Skin epidermis (tissue), 12 donors: Measurements from ENCODE around the gene CSK.
"Not testable (repeated sequence)": the region's sequence is repeated elsewhere in the genome, so short reads cannot be mapped to it uniquely, and the experiment has no call there.

ENCODE experiments used
- H3K27ac ChIP-seq, 21 experiments: fragments of 200-600 bp; sonication (generic) in 11 of 21; one replicate each; pipeline ENCODE4 v1.5.0; 2020; ENCODE audit warnings: mild to moderate bottlenecking in 3 of 21, inconsistent platforms in 2 of 21, moderate library complexity in 2 of 21
- H3K4me3 ChIP-seq, 7 experiments: fragments of 200-600 bp; sonication (generic) in 2 of 7; one replicate each; pipeline ENCODE4 v1.5.0; 2020; ENCODE audit warnings: inconsistent platforms in 2 of 7, mild to moderate bottlenecking in 2 of 7, moderate library complexity in 1 of 7

Gene CSK

DNA sequence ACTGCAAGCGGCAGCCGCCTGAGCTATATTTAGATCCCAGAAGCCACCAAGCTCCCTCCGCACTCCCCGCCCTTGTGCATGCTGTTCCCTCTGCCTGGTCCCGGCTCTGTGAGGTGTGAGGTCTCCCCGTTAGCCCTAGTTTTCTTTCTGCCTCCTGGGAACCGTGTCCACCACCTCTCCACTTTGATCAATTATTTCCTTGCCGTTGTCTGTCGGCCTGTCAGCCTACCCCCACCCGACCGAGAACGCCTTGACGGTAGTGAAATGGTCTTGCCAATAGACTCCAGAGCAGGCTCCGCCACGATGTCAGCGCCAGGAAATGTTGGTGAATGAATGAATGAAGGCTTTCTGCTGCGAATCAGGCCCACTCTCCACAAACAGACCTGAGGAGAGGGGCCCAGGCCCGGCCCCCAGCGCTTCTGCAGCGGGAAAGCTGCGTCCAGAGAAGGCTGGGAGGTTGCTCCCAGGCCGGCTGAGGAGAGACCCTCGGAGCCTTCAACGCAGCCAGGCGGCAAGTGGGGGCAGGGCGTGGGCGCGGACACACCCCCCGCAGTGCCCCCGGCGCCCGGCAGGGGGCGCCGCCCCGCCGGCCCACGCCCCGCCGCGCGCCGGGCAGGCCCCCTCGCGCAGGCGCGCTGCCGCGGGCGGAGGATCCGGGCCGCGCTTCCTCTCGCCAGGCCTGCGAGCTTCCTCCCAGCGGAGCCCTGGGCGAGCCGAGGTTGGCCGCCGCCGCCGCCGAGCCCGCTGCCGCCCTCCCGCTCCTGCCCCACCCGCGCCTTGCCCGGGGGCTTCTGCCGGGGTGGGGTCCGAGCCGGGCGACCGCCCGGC is at the start of gene CSK:
CSK (plus strand) TSS at position 650 of the 828 bp plus-strand sequence. CDS start 16,218 bp downstream, outside the sequence.
- peak within 1 kb of the TSS; percentile 59 to 96 (median 81) for H3K4me3 ChIP-seq
- H3K27ac ChIP-seq: peak within 1 kb of the TSS; percentile 84 to 100 (median 91)

DNA sequence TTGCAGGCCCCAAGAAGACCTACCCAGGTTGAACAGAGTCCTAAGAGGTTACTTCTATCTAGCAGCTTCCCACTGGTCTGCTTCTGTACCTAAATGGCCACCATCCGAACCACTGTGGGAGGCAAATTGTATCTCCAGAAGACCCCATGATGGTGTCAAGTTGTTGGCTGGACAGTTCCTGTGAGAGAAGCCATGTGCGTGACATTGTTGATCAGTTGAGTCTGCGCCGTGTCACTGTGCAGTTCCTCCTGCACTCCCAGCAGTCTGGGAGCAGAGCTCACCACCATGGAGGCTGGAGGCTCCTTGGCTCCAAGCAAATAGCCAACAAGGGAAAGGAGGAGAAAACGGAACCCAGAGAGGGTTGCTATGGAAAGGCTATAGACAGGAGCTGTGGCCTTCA is 49.0 kb upstream of the CSK start:
- Histone ChIP-seq H3K4me3 (no peak overlapping the region), H3K27ac (no peak overlapping the region)

- Histone ChIP-seq H3K27ac (no peak overlapping the region), H3K4me3 (no peak overlapping the region)
Measured at GRCh38 chr15:74733269-74733668, 48.6 kb upstream of the CSK start.

DNA sequence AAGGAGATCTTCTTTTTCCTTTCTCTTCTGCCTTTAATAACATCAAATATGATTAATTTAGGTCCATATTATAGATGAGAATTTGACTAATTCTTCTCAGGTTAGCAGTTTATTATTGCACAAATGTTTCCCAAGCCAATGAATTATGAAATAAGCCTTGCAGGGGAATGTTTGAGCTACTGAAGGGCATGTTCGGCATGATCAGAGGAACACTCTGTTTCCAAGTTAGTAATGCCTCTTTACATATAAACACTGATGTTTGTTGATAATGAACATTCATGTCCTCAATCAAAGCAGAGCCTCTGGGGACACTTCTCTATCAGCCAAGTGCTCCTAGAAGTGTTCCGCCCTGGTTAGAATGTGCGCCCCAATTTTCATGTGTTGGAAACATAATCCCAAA is 46.6 kb upstream of the CSK start:
- Histone ChIP-seq H3K4me3 (no peak overlapping the region), H3K27ac (no peak overlapping the region)

DNA sequence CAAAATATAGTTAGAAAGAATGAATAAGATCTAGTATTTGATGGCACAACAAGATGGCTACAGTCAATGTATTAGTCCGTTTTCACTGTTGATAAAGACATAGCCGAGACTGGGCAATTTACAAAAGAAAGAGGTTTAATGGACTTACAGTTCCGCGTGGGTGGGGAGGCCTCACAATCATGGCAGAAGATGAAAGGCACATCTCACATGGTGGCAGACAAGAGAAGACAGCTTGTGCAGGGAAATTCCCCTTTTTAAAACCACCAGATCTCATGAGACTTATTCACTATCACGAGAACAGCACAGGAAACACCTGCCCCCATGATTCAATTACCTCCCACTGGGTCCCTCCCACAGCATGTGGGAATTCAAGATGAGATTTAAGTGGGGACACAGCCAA is 43.6 kb upstream of the CSK start:
- not testable (repeated sequence) for H3K27ac ChIP-seq

GRCh38 chr15:74742422-74742821 is 39.5 kb upstream of the CSK start:
- Histone ChIP-seq H3K27ac (no peak overlapping the region), H3K4me3 (no peak overlapping the region)

More for the DNA sequence above, 43.6 kb upstream of the CSK start:
- not testable (repeated sequence) for H3K4me3 ChIP-seq

- Histone ChIP-seq H3K27ac (no peak overlapping the region), H3K4me3 (no peak overlapping the region)
Measured at GRCh38 chr15:74746389-74746788, 35.5 kb upstream of the CSK start.

- Histone ChIP-seq H3K27ac (no peak within 1 kb of the TSS), H3K4me3 (no peak within 1 kb of the TSS)
Measured at GRCh38 chr15:74748322-74748946, 33.4 kb upstream of the CSK start, which contains the start of gene CYP1A2. TSS of gene CYP1A2 (plus strand) at chr15:74748845. CDS start at chr15:74749739, 894 bp downstream.

- H3K27ac ChIP-seq: no peak overlapping the region
- no peak overlapping the region for H3K4me3 ChIP-seq
Measured at GRCh38 chr15:74749832-74750231, 32.0 kb upstream of the CSK start.

DNA sequence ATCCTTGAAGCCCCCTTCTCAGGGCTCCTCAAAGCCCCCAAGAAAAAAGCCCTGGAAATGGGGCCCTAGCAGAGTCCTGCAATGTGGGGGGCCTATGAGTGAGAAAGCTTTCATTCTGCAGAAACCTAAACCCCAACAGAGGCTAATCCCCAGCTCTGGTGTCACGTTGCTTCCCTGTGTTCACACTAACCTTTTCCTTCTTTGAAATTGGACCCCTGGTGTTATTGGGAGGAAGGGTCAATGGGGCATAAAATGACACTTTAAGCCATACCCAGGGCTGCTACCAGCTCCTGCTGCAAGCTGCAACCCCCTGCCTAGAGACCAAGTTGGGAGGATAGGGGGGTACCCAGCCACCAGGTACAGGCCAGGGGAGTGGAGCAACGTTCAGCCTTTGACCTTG is 31.1 kb upstream of the CSK start:
- Histone ChIP-seq H3K4me3 (no peak overlapping the region), H3K27ac (no peak overlapping the region)

- no peak overlapping the region for H3K27ac ChIP-seq
Measured at GRCh38 chr15:74752011-74752410, 29.9 kb upstream of the CSK start.

DNA sequence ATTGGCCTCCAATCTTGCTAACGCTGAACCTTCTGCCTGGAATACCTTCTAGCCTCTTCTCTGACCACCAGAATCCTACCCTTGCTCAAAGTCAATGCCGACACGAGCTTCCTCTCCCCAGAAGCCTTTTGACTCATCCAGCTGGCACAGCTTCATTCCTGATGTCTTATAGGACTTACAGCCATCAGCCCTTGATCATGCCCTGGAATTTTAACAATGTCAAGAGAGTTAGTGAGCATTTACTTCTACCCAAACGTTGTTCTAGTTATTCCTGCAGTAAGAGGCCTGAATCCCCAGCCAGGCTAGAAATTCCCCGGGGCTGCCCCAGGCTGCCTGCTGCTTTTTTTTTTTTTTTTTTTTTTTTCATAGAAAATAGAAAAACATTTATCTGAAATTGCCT is 29.3 kb upstream of the CSK start:
- Histone ChIP-seq H3K27ac (no peak overlapping the region), H3K4me3 (no peak overlapping the region)

More at GRCh38 chr15:74752011-74752410, 29.9 kb upstream of the CSK start:
- H3K4me3 ChIP-seq: no peak overlapping the region

DNA sequence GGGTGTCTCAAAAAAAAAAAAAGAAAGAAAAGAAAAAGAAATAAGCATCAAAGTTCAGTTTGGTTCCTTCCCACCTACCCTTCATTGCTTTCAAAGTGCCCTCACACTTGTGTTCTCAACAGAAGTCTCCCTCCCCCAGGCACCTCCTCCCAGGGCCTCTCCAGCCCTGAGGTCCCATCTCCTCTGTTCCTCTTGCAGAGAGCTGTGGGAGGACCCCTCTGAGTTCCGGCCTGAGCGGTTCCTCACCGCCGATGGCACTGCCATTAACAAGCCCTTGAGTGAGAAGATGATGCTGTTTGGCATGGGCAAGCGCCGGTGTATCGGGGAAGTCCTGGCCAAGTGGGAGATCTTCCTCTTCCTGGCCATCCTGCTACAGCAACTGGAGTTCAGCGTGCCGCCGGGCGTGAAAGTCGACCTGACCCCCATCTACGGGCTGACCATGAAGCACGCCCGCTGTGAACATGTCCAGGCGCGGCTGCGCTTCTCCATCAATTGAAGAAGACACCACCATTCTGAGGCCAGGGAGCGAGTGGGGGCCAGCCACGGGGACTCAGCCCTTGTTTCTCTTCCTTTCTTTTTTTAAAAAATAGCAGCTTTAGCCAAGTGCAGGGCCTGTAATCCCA is 27.2 kb upstream of the CSK start:
- no peak overlapping the region for H3K4me3 ChIP-seq
- H3K27ac ChIP-seq: no peak overlapping the region

DNA sequence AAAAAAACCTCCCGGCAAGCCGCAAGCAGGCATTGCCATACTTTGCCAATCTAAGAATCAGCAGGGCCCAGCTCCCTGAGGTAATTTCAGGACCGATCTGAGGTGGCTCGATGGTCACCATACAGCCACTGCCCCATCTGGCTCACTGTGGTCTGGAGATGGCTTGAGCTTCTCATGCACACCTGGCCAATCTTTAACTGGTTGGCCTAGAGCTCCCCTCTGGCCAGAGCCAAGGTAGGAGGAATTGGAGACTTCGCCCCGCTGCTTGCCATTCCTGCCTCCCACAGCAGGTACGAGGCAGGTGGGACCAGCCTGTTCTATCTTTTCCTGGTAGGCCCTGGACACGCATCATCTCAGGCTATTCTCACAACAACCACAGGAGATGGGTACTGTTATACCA is 23.1 kb upstream of the CSK start:
- Histone ChIP-seq H3K27ac (no peak overlapping the region), H3K4me3 (no peak overlapping the region)

DNA sequence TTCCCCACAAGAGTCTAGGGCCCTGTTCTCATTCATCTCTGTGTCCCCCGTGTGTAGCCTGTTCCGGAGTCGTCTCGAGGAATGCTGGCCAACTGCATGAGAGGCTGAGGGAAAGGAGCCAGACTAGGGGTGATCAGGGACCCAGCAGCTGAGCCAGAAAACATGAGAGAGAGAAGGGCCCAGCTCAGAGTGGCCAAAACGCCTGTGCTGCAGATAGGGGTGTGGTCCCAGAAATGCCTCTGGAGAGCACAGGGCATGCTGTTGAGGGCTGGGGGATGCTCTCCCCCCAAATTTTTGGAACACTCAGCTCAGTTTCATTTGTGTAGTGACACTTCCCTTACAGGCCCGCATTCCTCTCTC is 19.1 kb upstream of the CSK start:
- H3K27ac ChIP-seq: peak overlapping the region in 1 of 21 experiments; percentile 10

GRCh38 chr15:74763416-74763815 is 18.5 kb upstream of the CSK start:
- Histone ChIP-seq H3K4me3 (no peak overlapping the region), H3K27ac (no peak overlapping the region)

More for the DNA sequence above, 19.1 kb upstream of the CSK start:
- H3K4me3 ChIP-seq: no peak overlapping the region

- Histone ChIP-seq H3K4me3 (no peak overlapping the region), H3K27ac (no peak overlapping the region)
Measured at GRCh38 chr15:74767167-74768098, 14.4 kb upstream of the CSK start.

DNA sequence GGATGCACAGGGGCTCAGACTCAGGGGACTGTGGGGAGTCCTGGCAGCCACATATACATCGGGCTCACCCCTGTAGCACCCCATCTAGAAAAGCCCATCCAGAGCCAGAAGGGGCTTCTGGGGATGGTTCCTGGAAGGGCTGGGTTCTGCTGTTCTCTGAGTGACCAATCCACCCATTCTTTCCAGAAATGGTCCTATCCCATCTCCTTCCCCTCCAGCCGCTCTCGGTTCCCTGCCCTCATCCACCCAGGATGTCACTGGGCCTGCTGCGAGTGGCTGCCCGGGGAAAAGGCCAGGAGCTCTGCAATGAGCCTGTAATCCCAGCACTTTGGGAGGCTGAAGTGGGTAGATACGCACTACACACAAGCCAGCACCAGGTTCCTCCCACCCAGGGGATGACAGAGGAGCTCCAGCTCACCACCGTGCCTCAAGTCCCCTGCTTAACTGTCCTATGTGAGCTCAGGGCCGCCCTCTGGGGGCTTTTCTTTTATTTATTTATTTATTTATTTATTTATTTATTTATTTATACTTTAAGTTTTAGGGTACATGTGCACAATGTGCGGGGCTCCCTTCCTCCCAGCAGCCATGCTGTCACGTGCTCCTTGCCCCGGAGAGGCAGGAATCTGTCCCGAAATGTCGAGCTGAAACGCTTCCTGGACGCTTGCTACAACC is 13.6 kb upstream of the CSK start:
- H3K27ac ChIP-seq: no peak overlapping the region
- H3K4me3 ChIP-seq: no peak overlapping the region

GRCh38 chr15:74768771-74769342 is 13.0 kb upstream of the CSK start:
- H3K27ac ChIP-seq: no peak overlapping the region
- H3K4me3 ChIP-seq: no peak overlapping the region
